Activated CD4-positive, CD25-positive, alpha-beta regulatory T cell (primary cell): ENCODE results near the gene HS3ST6.
"Not testable (repeated sequence)": the region's sequence is repeated elsewhere in the genome, so short reads cannot be mapped to it uniquely, and the experiment has no call there.

Experiments
- DNase-seq, 4 experiments: peaks; one replicate each; lab custom pipeline; 2025; lab: John Stamatoyannopoulos, UW

The HS3ST6 gene

GRCh38 chr16:1907226-1907860 lies 10.9 kb downstream of the HS3ST6 start:
- DNase-seq = no peak

GRCh38 chr16:1906846-1907165 lies 11.4 kb downstream of the HS3ST6 start:
- no peak for DNase-seq

- DNase-seq = no peak
Measured at GRCh38 chr16:1906055-1906845, 12.0 kb downstream of the HS3ST6 start.

GRCh38 chr16:1903845-1904840 lies 14.1 kb downstream of the HS3ST6 start:
- no peak for DNase-seq

- no peak for DNase-seq
Measured at GRCh38 chr16:1903220-1903574, 15.0 kb downstream of the HS3ST6 start.

GRCh38 chr16:1902547-1903219 lies 15.5 kb downstream of the HS3ST6 start:
- no peak for DNase-seq

GRCh38 chr16:1900452-1900774 lies 17.8 kb downstream of the HS3ST6 start:
- DNase-seq = no peak

GRCh38 chr16:1899641-1900451 lies 18.4 kb downstream of the HS3ST6 start:
- no peak for DNase-seq

- DNase-seq = not testable (repeated sequence)
Measured at GRCh38 chr16:1897692-1898091, 20.5 kb downstream of the HS3ST6 start.

- no peak for DNase-seq
Measured at GRCh38 chr16:1895949-1896675, 22.1 kb downstream of the HS3ST6 start.

GRCh38 chr16:1895068-1895467 lies 23.1 kb downstream of the HS3ST6 start:
- DNase-seq = no peak

GRCh38 chr16:1890708-1891050 lies 27.5 kb downstream of the HS3ST6 start:
- no peak for DNase-seq

- DNase-seq = no peak
Measured at GRCh38 chr16:1890024-1890707, 28.0 kb downstream of the HS3ST6 start.

- no peak for DNase-seq
Measured at GRCh38 chr16:1887711-1888354, 30.4 kb downstream of the HS3ST6 start.

- DNase-seq = no peak
Measured at GRCh38 chr16:1884889-1885288, 33.3 kb downstream of the HS3ST6 start.

- DNase-seq = no peak
Measured at GRCh38 chr16:1884155-1884760, 34.0 kb downstream of the HS3ST6 start.

GRCh38 chr16:1881172-1881571 lies 37.0 kb downstream of the HS3ST6 start:
- not testable (repeated sequence) for DNase-seq

- DNase-seq = no peak
Measured at GRCh38 chr16:1879477-1879876, 38.7 kb downstream of the HS3ST6 start.

- DNase-seq = no peak
Measured at GRCh38 chr16:1878256-1878655, 40.0 kb downstream of the HS3ST6 start.
